ENCODE data around the gene SPARC. TPM values are rescaled to one million over a fixed set of nuclear protein-coding genes. Genes with fewer than 3 reads are reported as not detected.

SPARC gene
- total RNA-seq, 1 experiment from 2014 or later = 418 TPM

- Mint-ChIP-seq H3K27ac (no peak overlapping the region), H3K4me3 (no peak overlapping the region), H3K27me3 (ENCODE audit: low read depth) (no peaks in the 10 kb centered on the region), H3K9me3 (peaks cover 6% of the 10 kb centered on the region; the same call in 1 of the 2 replicates), H3K36me3 (no peaks in the 10 kb centered on the region), H3K4me1 (peaks cover 13% of the 10 kb centered on the region)
- DNase-seq (ENCODE audit: low spot score) (no peak), ATAC-seq (peak; percentile 16; the same call in 1 of the 2 replicates)
- ChIA-PET CTCF (interaction anchor here (1.0 to 5.5 kb wide), 4 partner anchors 11 to 49 kb away, joined by 3 to 26 read pairs (median 10); no protein-coding TSS in a partner anchor), POLR2A (no interaction called here)
- TF ChIP-seq PRRX2 (CRISPR knock-in tag; IDR thresholded peaks at IDR 0.05) (no peak), NFATC4 (CRISPR knock-in tag; IDR thresholded peaks at IDR 0.05) (no peak), GRHL2 (CRISPR knock-in tag; IDR thresholded peaks at IDR 0.05; ENCODE audit: insufficient replicate concordance, severe bottlenecking) (no peak), FOXP1 (CRISPR knock-in tag; IDR thresholded peaks at IDR 0.05; ENCODE audit: borderline replicate concordance) (no peak), ZMAT4 (CRISPR knock-in tag; IDR thresholded peaks at IDR 0.05) (no peak), ZNF138 (CRISPR knock-in tag; conservative IDR thresholded peaks at IDR 0.05) (no peak), NFYB (CRISPR knock-in tag; conservative IDR thresholded peaks at IDR 0.05; ENCODE audit: low read depth) (no peak)
Observed at GRCh38 chr5:151707567-151707966, 20.9 kb upstream of the SPARC start.

DNA sequence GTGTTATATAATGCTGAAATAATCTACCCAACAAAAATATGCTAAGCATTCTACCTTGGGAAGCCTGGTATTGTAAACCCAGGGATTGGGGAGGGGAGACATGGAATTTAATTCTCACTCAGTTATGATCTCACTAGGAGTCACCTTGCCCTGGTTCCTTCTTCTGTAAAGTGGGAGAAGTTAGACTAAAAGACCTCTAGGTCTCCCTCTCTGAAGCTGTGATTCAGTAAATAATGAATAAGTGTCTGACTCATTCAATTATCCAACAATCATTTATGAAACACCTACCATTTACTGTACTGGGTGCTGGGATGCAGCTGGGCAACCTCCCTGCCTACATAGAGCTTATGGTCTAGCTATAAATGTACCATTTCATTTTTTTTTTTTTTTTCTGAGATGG is 20.2 kb upstream of the SPARC start:
- H3K4me3 Mint-ChIP-seq = no peak overlapping the region
- ATAC-seq (no peak), DNase-seq (ENCODE audit: low spot score) (no peak)
- H3K27ac Mint-ChIP-seq = no peak overlapping the region
- peaks cover 6% of the 10 kb centered on the region; the same call in 1 of the 2 replicates for H3K9me3 Mint-ChIP-seq
- H3K27me3 Mint-ChIP-seq (ENCODE audit: low read depth) = no peaks in the 10 kb centered on the region
- H3K4me1 Mint-ChIP-seq = peaks cover 13% of the 10 kb centered on the region
- no peaks in the 10 kb centered on the region for H3K36me3 Mint-ChIP-seq
- ChIA-PET POLR2A (no interaction called here), CTCF (interaction anchor here (1.0 to 5.5 kb wide), 5 partner anchors 12 to 64 kb away, joined by 3 to 26 read pairs (median 4); no protein-coding TSS in a partner anchor)
- TF ChIP-seq PRDM15 (CRISPR knock-in tag; IDR thresholded peaks at IDR 0.05) (no peak), ZNF425 (CRISPR knock-in tag; conservative IDR thresholded peaks at IDR 0.05) (no peak), CREM (CRISPR knock-in tag; IDR thresholded peaks at IDR 0.05) (no peak), HMGA2 (CRISPR knock-in tag; IDR thresholded peaks at IDR 0.05) (no peak), ZMAT4 (CRISPR knock-in tag; IDR thresholded peaks at IDR 0.05) (no peak), ZBTB43 (CRISPR knock-in tag; IDR thresholded peaks at IDR 0.05) (no peak)
- TF ChIP-seq, protein P1, sequence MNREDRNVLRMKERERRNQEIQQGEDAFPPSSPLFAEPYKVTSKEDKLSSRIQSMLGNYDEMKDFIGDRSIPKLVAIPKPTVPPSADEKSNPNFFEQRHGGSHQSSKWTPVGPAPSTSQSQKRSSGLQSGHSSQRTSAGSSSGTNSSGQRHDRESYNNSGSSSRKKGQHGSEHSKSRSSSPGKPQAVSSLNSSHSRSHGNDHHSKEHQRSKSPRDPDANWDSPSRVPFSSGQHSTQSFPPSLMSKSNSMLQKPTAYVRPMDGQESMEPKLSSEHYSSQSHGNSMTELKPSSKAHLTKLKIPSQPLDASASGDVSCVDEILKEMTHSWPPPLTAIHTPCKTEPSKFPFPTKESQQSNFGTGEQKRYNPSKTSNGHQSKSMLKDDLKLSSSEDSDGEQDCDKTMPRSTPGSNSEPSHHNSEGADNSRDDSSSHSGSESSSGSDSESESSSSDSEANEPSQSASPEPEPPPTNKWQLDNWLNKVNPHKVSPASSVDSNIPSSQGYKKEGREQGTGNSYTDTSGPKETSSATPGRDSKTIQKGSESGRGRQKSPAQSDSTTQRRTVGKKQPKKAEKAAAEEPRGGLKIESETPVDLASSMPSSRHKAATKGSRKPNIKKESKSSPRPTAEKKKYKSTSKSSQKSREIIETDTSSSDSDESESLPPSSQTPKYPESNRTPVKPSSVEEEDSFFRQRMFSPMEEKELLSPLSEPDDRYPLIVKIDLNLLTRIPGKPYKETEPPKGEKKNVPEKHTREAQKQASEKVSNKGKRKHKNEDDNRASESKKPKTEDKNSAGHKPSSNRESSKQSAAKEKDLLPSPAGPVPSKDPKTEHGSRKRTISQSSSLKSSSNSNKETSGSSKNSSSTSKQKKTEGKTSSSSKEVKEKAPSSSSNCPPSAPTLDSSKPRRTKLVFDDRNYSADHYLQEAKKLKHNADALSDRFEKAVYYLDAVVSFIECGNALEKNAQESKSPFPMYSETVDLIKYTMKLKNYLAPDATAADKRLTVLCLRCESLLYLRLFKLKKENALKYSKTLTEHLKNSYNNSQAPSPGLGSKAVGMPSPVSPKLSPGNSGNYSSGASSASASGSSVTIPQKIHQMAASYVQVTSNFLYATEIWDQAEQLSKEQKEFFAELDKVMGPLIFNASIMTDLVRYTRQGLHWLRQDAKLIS (CRISPR knock-in tag; IDR thresholded peaks at IDR 0.05; ENCODE audit: borderline replicate concordance) = no peak
